ENCODE data around the gene APOL2.
"Not testable (repeated sequence)": the region's sequence is repeated elsewhere in the genome, so short reads cannot be mapped to it uniquely, and the experiment has no call there.

APOL2 gene

DNA sequence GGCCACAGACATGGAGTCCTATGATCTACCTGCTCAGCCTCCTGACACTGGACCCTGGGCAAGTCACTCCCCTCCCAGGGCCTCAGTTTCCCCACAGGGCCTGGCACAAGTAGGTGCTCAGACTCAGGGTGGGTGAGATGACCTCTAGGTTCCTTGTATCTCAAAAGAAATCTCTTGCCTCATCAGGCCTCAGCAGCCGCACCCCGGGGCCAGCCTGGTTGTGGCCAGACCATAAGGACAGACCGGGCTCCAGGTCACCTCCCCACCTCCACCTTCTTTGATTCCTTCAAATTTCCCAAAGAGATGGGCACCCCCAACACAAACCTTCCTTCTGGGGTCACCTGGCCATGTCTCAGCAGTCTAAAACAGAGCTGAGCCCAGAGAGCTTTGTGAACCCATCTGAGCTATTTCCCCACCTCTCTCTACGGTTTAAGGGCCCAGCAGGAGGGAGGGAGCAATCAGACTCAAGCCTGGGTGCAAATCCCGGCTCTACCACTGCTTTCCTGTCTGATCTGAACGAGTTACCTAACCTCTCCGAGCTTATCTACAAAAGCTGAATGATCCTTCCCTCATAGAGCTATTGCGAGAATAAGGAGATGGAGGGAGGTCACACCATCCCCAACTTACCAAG is 35.2 kb downstream of the APOL2 start:
- H2AFZ ChIP-seq (ENCODE audit: low read length): 0 out of 2 replicates have a peak overlapping the region, but pooled peaks have one; percentile 17
- no peak overlapping the region for H3K4me3 ChIP-seq (ENCODE audit: low read length)
- H3K9me3 ChIP-seq (replicated peaks; ENCODE audit: insufficient read depth, low read length): no peaks in the 10 kb centered on the region
- H3K4me2 ChIP-seq (ENCODE audit: low read depth, low read length): peak overlapping the region; percentile 31
- no peak for DNase-seq
- TF ChIP-seq EZH2phosphoT487 (IDR thresholded peaks at IDR 0.05; ENCODE audit: low read length) (no peak), EZH2 (optimal IDR thresholded peaks at IDR 0.05; ENCODE audit: low read depth, low read length) (no peak)
- TF ChIP-seq, protein P1, sequence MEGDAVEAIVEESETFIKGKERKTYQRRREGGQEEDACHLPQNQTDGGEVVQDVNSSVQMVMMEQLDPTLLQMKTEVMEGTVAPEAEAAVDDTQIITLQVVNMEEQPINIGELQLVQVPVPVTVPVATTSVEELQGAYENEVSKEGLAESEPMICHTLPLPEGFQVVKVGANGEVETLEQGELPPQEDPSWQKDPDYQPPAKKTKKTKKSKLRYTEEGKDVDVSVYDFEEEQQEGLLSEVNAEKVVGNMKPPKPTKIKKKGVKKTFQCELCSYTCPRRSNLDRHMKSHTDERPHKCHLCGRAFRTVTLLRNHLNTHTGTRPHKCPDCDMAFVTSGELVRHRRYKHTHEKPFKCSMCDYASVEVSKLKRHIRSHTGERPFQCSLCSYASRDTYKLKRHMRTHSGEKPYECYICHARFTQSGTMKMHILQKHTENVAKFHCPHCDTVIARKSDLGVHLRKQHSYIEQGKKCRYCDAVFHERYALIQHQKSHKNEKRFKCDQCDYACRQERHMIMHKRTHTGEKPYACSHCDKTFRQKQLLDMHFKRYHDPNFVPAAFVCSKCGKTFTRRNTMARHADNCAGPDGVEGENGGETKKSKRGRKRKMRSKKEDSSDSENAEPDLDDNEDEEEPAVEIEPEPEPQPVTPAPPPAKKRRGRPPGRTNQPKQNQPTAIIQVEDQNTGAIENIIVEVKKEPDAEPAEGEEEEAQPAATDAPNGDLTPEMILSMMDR (IDR thresholded peaks at IDR 0.05; ENCODE audit: low read length): no peak
- H4K20me1 ChIP-seq (ENCODE audit: insufficient read depth, low read length): no peaks in the 10 kb centered on the region
- H3K4me1 ChIP-seq (ENCODE audit: low read length): no peaks in the 10 kb centered on the region
- H3F3A ChIP-seq (ENCODE audit: insufficient read depth, low read length): 0 out of 2 replicates have a peak, but pooled peaks cover 3% of the 10 kb centered on the region
- H3K9me2 ChIP-seq (replicated peaks; ENCODE audit: insufficient read depth, low read length): no peaks in the 10 kb centered on the region
- H3K9ac ChIP-seq (ENCODE audit: low read length): no peak overlapping the region
- H3K36me3 ChIP-seq (replicated peaks; ENCODE audit: insufficient read depth, low read length): no peaks in the 10 kb centered on the region
- H3K27me3 ChIP-seq (replicated peaks; ENCODE audit: insufficient read depth, low read length): no peaks in the 10 kb centered on the region
- no peaks in the 10 kb centered on the region for H3K79me2 ChIP-seq (ENCODE audit: low read length)
- H3K27ac ChIP-seq (ENCODE audit: low read length): no peak overlapping the region

DNA sequence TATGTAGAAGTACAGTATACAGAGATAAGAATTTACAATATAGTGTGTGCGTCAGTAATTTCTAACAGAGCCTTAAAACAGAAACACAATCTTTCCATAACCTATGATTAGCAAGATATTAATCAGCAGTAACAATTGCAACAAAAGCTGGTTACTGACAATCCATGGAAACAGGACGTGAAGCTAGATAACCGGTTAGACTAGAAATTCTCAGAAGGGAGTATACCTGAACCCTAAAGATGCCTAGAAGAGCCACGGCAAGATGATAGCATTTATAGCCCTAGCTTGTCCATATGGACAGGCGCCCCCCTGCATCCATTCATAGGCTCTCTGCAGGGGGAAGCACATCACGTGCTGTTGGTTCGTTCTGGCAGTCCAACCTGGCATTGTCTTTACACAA is 35.9 kb downstream of the APOL2 start:
- H3K27ac ChIP-seq (ENCODE audit: low read length); H3K9me2 ChIP-seq (replicated peaks; ENCODE audit: insufficient read depth, low read length); H3K36me3 ChIP-seq (replicated peaks; ENCODE audit: insufficient read depth, low read length); H3F3A ChIP-seq (ENCODE audit: insufficient read depth, low read length); H3K9ac ChIP-seq (ENCODE audit: low read length); H3K27me3 ChIP-seq (replicated peaks; ENCODE audit: insufficient read depth, low read length); H3K79me2 ChIP-seq (ENCODE audit: low read length); H3K9me3 ChIP-seq (replicated peaks; ENCODE audit: insufficient read depth, low read length); H3K4me1 ChIP-seq (ENCODE audit: low read length); H3K4me2 ChIP-seq (ENCODE audit: low read depth, low read length); H4K20me1 ChIP-seq (ENCODE audit: insufficient read depth, low read length); H3K4me3 ChIP-seq (ENCODE audit: low read length); H2AFZ ChIP-seq (ENCODE audit: low read length); DNase-seq: not testable (repeated sequence)

DNA sequence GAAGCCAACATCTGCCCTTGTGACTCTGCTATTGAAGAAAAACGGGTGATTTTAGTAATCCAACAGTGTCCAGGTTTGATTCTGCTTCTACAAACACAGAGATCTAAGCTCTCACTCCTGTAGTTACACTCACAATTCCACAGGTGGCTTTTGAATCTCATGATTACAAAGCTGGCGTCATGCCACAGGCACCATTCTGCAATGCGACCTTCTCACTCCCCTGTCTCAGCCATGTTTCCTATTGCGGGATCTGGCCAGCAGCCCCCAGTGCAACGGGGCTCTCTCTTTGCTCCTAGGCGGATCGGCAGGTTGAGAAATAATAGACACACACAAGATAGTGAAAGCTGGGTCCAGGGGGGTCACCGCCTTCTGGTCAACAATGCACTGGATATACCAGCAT is 36.4 kb downstream of the APOL2 start:
- not testable (repeated sequence) for H4K20me1 ChIP-seq (ENCODE audit: insufficient read depth, low read length); H3K27ac ChIP-seq (ENCODE audit: low read length); H3K27me3 ChIP-seq (replicated peaks; ENCODE audit: insufficient read depth, low read length); H3K79me2 ChIP-seq (ENCODE audit: low read length); H3K9me2 ChIP-seq (replicated peaks; ENCODE audit: insufficient read depth, low read length); H2AFZ ChIP-seq (ENCODE audit: low read length); DNase-seq; H3K4me1 ChIP-seq (ENCODE audit: low read length); H3K9ac ChIP-seq (ENCODE audit: low read length); H3K4me2 ChIP-seq (ENCODE audit: low read depth, low read length); H3K36me3 ChIP-seq (replicated peaks; ENCODE audit: insufficient read depth, low read length); H3K4me3 ChIP-seq (ENCODE audit: low read length); H3F3A ChIP-seq (ENCODE audit: insufficient read depth, low read length); H3K9me3 ChIP-seq (replicated peaks; ENCODE audit: insufficient read depth, low read length)

DNA sequence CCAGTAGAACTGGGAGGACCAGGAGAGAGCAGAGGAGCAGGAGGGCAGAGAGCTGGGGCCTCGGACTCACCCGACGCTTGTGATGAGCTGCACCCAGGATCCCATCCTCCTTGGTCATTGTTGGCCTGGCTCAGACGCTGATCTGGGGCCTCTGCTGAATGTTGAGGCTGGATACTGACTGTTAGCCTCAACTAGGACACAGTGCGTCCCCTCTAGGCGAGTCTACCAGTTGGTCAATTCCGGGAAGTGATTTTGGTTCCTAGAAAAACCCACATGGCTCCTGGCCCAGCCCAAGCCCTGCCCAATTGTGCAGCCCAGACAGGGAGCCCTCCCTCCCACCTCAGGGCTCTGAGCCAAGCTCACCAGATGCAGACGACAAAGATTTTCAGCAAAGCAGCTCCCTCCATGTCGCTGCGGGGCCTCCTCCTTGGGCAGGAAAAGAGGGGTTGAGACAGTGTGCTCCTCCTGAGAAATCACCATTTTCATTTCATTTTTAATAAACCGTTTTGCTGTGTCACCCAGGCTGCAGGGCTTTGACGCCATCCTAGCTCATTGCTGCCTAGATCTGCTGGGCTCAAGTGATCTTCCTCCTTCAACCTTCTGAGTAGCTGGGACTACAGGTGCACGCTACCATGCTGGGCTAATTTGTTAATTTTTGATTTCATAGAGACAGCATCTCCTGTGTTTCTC is 37.6 kb downstream of the APOL2 start, which contains the start of gene APOL4:
TSS of gene APOL4 (minus strand) at position 180 of the 690 bp plus-strand sequence. CDS start at position 105, 75 bp downstream.
- Histone ChIP-seq H3K79me2 (ENCODE audit: low read length) (no peaks in the 10 kb centered on the region), H3K27ac (ENCODE audit: low read length) (no peak within 1 kb of the TSS), H4K20me1 (ENCODE audit: insufficient read depth, low read length) (no peaks in the 10 kb centered on the region), H3K9me3 (replicated peaks; ENCODE audit: insufficient read depth, low read length) (no peaks in the 10 kb centered on the region), H3K9me2 (replicated peaks; ENCODE audit: insufficient read depth, low read length) (no peaks in the 10 kb centered on the region), H3K4me3 (ENCODE audit: low read length) (no peak within 1 kb of the TSS), H3K4me2 (ENCODE audit: low read depth, low read length) (no peak within 1 kb of the TSS), H3K4me1 (ENCODE audit: low read length) (peaks cover 13% of the 10 kb centered on the region), H3K36me3 (replicated peaks; ENCODE audit: insufficient read depth, low read length) (no peaks in the 10 kb centered on the region), H2AFZ (ENCODE audit: low read length) (no peak within 1 kb of the TSS), H3K9ac (ENCODE audit: low read length) (no peak within 1 kb of the TSS), H3K27me3 (replicated peaks; ENCODE audit: insufficient read depth, low read length) (no peaks in the 10 kb centered on the region), H3F3A (ENCODE audit: insufficient read depth, low read length) (no peaks in the 10 kb centered on the region)
- no peak for TF ChIP-seq EZH2phosphoT487 (IDR thresholded peaks at IDR 0.05; ENCODE audit: low read length)
- TF ChIP-seq, protein P1 (IDR thresholded peaks at IDR 0.05; ENCODE audit: low read length): no peak
- no peak for DNase-seq

DNA sequence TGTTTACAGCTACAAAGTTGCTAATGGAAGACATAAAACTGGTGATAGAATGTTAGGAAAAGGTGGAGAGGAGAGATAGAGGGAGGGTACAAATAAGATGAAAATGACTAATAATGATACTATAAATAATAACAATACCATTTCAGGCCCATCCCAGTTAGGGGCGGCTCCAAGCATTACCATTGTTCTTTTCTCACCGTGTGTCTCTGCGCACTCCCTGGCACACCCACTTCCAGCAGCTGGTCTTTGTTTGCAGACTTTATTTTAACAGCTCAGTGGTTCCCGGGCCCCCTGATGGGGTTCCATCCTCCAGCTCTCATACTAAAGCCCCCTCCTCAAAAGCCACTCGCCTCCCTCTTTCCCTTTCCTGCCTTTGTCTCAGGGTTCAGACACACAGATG is 38.3 kb downstream of the APOL2 start:
- DNase-seq; H3K27me3 ChIP-seq (replicated peaks; ENCODE audit: insufficient read depth, low read length); H3K36me3 ChIP-seq (replicated peaks; ENCODE audit: insufficient read depth, low read length); H3K9me2 ChIP-seq (replicated peaks; ENCODE audit: insufficient read depth, low read length); H3K9me3 ChIP-seq (replicated peaks; ENCODE audit: insufficient read depth, low read length); H3K79me2 ChIP-seq (ENCODE audit: low read length); H3K27ac ChIP-seq (ENCODE audit: low read length); H3F3A ChIP-seq (ENCODE audit: insufficient read depth, low read length); H3K4me2 ChIP-seq (ENCODE audit: low read depth, low read length); H4K20me1 ChIP-seq (ENCODE audit: insufficient read depth, low read length); H2AFZ ChIP-seq (ENCODE audit: low read length); H3K9ac ChIP-seq (ENCODE audit: low read length); H3K4me3 ChIP-seq (ENCODE audit: low read length): not testable (repeated sequence)
- H3K4me1 ChIP-seq (ENCODE audit: low read length): peaks cover 14% of the 10 kb centered on the region
